Activated CD4-positive, alpha-beta T cell treated with anti-CD3 and anti-CD28 coated beads, Interleukin-10, Interleukin-2, amounts not matched to agents 100 ng/mL and 50 ng/mL, durations not matched to agents 16 hours and 8 hours (primary cell): Measurements from ENCODE around the gene MTERF4.

ENCODE experiments used
- DNase-seq: peaks from one replicate; pipeline ENCODE4 v3.0.0-alpha.2; 2020

Gene MTERF4

GRCh38 chr2:241068136-241068941 lies 33.7 kb downstream of the MTERF4 start:
- DNase-seq, result no peak

- no peak for DNase-seq
Measured at GRCh38 chr2:241067501-241068135, 34.5 kb downstream of the MTERF4 start.

GRCh38 chr2:241066893-241067341 lies 35.2 kb downstream of the MTERF4 start:
- no peak for DNase-seq

DNA sequence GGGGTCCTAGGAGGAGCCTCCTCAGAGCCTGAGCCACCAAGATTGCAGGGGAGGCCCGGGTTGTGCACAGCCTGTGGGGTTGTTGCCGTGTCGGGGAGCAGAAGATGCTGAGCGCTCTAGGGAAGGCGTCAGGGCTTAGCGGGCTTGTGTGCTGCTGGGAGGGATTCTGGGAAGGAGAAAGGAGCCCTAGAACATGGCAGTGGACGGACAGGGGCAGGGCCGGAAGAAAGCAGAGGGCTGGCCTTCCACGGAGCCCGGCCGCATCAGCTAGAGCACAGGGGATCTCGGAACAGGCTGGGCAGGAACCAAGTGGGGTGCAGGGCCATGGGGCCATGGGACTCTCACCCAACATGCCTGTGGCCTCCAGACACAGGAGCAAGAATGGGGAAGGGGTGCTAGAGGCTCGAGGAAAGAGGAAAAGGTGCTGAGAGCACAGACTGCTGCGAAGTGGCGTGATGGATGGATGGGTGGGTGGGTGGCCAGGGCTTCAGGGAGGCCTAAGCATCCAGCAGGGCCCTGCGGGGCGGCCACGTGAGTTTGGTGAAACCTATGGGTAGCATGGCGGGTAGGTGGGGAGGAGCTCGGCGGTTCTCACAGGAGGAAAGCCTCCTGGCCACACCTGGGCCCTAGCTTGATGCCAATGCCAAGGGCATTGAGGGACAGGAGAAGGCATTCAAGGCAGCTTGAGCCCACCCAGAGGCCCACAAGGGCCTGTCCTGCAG lies 35.8 kb downstream of the MTERF4 start:
- DNase-seq, result no peak

DNA sequence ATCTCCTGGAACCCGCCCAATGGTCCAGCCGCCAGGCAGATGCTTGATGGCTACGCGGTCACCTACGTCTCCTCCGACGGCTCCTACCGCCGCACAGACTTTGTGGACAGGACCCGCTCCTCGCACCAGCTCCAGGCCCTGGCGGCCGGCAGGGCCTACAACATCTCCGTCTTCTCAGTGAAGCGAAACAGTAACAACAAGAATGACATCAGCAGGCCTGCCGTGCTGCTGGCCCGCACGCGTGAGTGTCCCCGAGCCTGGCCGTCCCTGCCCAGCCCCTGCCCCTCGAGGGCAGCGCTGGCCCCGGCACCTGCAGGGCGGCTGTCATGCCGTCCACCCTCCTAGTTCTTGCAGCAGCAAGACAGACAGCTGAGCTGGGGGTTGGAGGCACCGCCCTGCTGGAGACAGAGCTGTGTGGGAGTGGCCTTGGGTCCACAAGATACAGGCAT lies 36.7 kb downstream of the MTERF4 start:
- DNase-seq, result no peak

DNA sequence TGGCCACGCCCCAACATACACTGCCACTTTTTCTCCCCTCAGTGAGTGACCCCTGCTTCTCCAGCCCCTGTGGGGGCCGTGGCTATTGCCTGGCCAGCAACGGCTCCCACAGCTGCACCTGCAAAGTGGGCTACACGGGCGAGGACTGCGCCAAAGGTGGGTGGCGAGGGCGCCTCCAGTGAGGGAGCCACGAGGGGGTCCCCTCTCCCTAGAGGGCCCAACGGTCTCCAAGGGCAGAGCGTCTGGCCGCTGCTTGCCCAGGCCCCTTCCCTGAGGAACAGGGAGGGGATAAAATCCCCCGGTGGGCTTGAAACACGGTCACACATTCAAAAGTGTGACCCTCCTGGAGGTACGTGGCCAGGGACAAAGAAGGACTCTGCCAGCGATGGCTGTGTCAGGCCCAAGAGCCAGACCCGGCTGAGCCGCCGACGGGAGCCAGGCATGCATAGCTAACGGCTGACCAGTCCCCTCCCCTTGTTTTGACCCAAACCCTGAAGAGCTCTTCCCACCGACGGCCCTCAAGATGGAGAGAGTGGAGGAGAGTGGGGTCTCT lies 37.2 kb downstream of the MTERF4 start:
- no peak for DNase-seq

DNA sequence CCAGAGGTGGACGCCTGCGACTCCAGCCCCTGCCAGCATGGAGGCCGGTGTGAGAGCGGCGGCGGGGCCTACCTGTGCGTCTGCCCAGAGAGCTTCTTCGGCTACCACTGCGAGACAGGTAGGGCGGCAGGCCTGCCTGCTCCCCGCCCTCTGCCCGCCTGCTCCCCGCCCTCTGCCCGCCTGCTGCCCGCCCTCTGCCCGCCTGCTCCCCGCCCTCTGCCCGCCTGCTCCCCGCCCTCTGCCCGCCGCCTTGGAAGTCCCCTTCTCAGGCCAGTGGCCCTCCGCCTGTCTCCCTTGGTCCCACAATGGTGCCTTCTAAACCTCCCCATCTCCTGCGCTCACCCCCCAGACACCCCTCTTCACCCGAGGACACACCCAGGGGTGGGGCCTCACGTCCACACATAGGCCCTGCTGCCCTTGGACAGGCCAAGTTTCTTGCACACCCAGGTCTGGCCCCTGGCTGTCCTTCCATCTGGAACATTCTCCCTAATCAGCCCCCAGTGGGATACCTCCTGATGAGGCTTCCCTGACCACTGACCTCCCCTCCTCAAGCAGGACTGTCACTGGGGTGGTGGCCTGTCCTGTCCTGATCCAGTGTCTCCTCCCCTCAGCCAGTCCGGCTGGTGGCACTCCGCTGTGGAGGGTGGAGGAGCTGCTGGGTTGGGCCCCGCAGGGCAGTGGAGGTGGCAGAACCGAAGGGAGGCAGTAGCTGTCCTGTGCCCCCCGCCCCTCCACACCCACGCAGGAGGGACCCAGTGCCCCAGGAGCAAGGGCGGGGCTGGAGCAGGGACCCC lies 37.9 kb downstream of the MTERF4 start:
- peak; percentile 53 for DNase-seq

- no peak for DNase-seq
Measured at GRCh38 chr2:241063587-241063986, 38.5 kb downstream of the MTERF4 start.

DNA sequence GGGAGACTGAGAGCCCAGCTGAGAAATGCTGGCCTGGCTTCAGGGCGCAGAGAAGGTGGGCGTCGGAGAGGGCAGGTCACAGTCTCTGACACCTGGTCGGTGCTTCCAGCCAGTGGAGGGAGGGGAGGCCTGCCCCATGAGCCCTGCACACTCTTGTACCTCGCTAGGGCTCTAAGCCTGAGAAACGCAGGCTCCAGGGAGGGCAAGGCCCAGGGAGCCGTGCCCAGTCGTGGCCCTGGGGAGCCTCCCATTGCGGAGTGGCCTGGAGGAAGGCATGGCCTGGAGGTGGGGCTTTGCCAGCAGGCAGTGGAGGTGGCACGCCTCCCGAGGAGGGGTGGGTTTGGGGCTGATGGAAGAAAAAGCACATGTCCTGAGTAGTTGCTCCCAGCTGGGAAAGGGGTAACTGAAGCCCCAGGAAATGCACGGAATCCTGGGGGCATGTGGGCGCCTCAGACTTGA lies 39.0 kb downstream of the MTERF4 start:
- no peak for DNase-seq

GRCh38 chr2:241062389-241063092 lies 39.5 kb downstream of the MTERF4 start:
- DNase-seq, result no peak

GRCh38 chr2:241061275-241061674 lies 40.8 kb downstream of the MTERF4 start:
- no peak for DNase-seq

GRCh38 chr2:241053576-241054251 lies 48.4 kb downstream of the MTERF4 start:
- no peak for DNase-seq

DNA sequence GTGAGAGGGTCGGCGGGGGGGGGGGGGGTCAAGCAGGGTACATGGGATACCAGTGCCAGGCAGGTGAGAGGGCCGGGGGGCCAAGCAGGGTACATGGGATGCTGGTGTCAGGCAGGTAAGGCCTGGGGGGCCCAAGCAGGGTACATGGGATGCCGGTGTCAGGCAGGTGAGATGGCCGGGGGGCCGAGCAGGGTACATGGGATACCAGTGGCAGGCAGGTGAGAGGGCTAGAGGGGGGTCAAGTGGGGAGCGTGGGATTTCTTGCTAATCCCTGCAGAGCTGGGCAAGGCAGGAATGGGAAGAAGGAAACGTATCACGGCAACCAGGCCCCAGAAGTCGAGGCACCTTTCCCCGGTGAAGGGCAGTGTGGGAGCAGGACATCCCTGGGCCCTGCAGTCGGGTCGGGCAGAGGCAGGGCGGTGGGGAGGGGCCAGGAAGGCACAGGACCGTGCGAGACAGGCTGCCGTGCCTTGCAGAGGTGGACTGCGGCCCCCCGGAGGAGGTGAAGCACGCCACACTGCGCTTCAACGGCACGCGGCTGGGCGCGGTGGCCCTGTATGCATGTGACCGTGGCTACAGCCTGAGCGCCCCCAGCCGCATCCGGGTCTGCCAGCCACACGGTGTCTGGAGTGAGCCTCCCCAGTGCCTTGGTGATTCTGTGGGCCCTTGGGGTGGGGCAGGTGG lies 49.3 kb downstream of the MTERF4 start:
- no peak for DNase-seq

DNA sequence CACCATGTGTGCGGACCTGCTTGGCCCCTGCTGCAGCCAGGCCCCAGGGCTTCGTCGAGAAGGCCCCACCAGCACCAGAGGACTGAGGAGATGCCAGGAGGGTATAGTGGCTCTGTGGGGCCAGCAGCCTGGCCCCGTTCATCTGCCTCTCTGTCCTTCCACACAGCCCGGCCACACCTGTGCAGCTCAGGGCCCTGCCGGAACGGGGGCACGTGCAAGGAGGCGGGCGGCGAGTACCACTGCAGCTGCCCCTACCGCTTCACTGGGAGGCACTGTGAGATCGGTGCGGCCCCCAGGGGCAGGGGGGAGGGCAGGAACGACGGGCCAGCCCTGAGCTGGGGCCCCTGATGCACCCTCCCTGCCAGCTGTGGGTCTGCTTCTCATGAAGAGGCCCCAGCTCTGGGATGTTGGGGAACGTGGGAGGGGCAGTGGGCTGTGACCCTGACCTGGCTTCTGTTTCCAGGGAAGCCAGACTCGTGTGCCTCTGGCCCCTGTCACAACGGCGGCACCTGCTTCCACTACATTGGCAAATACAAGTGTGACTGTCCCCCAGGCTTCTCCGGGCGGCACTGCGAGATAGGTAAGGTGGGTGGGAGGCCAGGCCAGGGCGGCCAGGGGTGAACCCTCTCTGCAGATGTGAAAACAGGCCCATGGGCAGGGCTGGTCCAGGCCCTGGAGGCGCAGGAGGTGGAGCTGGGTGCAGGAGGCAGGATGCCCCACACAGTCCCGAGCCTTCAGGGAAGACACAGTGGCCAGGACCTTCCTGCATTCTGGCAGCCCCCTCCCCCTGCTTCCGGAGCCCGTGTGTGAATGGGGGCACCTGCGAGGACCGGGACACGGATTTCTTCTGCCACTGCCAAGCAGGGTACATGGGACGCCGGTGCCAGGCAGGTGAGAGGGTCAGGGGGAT lies 50.3 kb downstream of the MTERF4 start:
- no peak for DNase-seq

DNA sequence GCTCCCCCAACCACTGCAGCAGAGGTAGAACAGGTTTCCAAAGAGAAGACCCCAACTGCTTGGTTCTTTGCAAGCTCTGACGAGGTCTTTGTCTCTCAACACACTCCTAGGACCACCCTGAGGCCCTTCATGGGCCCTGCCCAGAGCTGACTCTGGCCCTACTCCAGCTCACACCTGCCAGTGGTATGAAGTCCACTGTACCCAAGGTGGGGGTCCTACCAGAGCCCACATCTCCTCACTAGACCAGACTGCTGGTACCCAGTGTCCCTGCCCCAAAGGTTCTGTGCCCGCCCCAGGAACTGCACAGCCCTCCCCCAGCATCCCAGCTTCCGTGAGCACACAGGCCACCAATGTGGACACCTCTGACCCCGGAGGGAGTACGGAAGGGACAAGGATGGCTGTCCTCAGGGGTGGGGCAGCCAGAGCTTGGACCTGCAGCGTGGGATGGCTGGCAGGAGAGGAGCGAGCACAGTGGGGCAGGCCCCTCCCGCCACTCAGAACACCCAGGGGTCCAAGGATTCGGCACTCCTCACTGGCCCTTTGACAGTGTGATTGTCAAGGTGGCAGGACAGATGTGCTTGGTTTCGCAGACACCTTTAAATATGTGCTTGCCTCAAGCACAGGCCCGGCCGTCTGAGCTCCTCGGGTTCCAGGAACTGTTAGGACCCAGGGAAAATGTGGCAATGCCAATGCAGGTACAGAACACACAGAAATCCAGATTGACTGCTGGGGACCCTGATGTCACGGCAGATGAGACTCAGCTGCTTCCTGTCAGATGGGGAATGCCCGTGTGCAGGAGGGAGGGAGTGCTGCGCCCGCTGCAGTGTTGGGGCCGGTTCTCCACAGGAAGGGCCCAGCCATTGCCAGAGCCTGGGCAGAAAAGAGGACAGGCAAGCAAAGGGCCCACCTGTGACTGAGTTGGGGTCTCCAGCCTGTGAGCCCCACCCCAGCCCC lies 51.2 kb downstream of the MTERF4 start:
- no peak for DNase-seq

DNA sequence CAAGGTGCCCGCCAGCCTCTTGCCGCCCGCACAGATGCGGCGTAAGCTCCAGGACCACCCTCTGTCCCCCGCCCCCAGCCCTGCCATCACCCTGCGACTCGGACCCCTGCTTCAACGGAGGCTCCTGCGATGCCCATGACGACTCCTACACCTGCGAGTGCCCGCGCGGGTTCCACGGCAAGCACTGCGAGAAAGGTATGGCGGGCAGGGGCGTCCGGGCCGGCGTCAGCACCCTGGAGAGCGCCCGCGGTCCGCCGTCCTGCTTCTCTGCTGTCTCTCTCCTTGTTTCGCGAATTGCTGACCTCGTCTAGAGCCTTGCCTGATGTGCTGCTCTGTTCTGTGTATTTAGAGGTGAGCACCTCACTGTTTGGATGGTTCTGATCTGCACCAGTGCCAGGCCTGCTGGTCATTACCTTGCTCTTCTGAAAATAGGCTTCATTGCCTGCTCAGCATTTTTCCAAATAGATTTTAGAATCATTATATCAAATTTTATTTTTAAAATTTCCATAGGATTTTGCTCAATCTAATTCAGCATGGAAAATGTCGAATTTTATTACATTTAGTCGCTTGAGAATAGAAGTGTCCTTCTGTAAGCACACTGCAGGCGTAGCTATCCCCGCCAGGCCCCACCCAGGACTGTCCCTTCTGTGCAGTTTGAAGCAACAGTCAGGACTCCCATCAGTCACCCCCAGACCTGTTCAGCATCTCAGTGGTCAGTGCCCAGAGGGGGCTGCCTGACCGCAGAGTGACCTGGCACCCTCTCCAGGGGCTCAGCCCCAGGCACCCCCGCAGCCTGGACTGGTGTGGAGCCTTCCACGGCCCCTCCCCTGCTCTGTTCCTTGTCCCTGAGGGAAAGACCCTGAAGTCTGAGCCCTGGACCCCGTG lies 52.1 kb downstream of the MTERF4 start:
- DNase-seq, result no peak

DNA sequence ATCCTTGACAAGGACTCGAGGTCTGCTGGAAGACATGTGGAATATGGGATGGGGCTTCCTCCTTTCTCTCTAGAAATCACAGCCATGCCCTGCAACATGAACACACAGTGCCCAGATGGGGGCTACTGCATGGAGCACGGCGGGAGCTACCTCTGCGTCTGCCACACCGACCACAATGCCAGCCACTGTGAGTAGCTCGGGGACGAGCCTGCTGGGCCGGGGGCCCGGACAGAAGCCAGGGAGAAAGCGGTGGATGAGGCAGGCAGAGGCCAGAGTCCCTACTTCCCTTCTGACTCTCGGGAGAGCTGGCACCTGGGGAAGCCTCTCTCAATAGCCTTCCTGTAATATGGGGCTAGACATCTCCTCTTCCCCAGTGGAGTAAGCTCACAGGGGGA lies 53.1 kb downstream of the MTERF4 start:
- no peak for DNase-seq
